ENCODE measurements around the gene THYN1. TPM values are rescaled to one million over a fixed set of nuclear protein-coding genes. Genes with fewer than 3 reads are reported as not detected.

The THYN1 gene
- polyA plus RNA-seq, 1 donor = 30.6 TPM

GRCh38 chr11:134223121-134223520 lies 30.0 kb downstream of the THYN1 start:
- DNase-seq (ENCODE audit: low read depth) = no peak

- DNase-seq (ENCODE audit: low read depth) = no peak
Observed at GRCh38 chr11:134216816-134217215, 36.3 kb downstream of the THYN1 start.

GRCh38 chr11:134215836-134216235 lies 37.3 kb downstream of the THYN1 start:
- DNase-seq (ENCODE audit: low read depth) = no peak

GRCh38 chr11:134207538-134208239 lies 45.5 kb downstream of the THYN1 start:
- no peak for DNase-seq (ENCODE audit: low read depth)

- DNase-seq (ENCODE audit: low read depth) = no peak
Observed at GRCh38 chr11:134206185-134206584, 47.0 kb downstream of the THYN1 start.

- no peak for DNase-seq (ENCODE audit: low read depth)
Observed at GRCh38 chr11:134205729-134206128, 47.4 kb downstream of the THYN1 start.

GRCh38 chr11:134202661-134203060 lies 50.5 kb downstream of the THYN1 start:
- no peak for DNase-seq (ENCODE audit: low read depth)

- no peak for DNase-seq (ENCODE audit: low read depth)
Observed at GRCh38 chr11:134200688-134201087, 52.5 kb downstream of the THYN1 start.

- no peak for DNase-seq (ENCODE audit: low read depth)
Observed at GRCh38 chr11:134199531-134199930, 53.6 kb downstream of the THYN1 start.

Other genes starting within 250 kb of the THYN1 start
- gene JAM3, start 184.3 kb downstream of the THYN1 start, polyA plus RNA-seq (ENCODE audit: insufficient read length) = 119 TPM
- gene NCAPD3, start 29.4 kb downstream of the THYN1 start, polyA plus RNA-seq (ENCODE audit: insufficient read length) = 13.3 TPM
- gene VPS26B, start 28.7 kb downstream of the THYN1 start, polyA plus RNA-seq (ENCODE audit: insufficient read length) = 30.4 TPM
- 21.9 TPM for gene ACAD8, start 216 bp upstream of the THYN1 start, polyA plus RNA-seq (ENCODE audit: insufficient read length)
- 0.08 TPM for gene GLB1L3, start 23.0 kb upstream of the THYN1 start, polyA plus RNA-seq (ENCODE audit: insufficient read length)
- gene GLB1L2, start 78.6 kb upstream of the THYN1 start, polyA plus RNA-seq (ENCODE audit: insufficient read length) = 0.47 TPM
- gene B3GAT1, start 158.9 kb upstream of the THYN1 start, polyA plus RNA-seq (ENCODE audit: insufficient read length) = 0.52 TPM

Measured in forelimb muscle (tissue), 1 donor.